NCI-H2171 treated with DMSO at 0.1 percent for 48 hours (cell line): ENCODE results near the gene CPLANE2.
A peak's percentile ranks its signal among the peaks of the same experiment; 100 is the strongest.
"Not testable (repeated sequence)": the region's sequence is repeated elsewhere in the genome, so short reads cannot be mapped to it uniquely, and the experiment has no call there.

Experiments used
- DNase-seq: peaks from one replicate; lab custom pipeline; 2025; lab: John Stamatoyannopoulos, UW

Gene CPLANE2

DNA sequence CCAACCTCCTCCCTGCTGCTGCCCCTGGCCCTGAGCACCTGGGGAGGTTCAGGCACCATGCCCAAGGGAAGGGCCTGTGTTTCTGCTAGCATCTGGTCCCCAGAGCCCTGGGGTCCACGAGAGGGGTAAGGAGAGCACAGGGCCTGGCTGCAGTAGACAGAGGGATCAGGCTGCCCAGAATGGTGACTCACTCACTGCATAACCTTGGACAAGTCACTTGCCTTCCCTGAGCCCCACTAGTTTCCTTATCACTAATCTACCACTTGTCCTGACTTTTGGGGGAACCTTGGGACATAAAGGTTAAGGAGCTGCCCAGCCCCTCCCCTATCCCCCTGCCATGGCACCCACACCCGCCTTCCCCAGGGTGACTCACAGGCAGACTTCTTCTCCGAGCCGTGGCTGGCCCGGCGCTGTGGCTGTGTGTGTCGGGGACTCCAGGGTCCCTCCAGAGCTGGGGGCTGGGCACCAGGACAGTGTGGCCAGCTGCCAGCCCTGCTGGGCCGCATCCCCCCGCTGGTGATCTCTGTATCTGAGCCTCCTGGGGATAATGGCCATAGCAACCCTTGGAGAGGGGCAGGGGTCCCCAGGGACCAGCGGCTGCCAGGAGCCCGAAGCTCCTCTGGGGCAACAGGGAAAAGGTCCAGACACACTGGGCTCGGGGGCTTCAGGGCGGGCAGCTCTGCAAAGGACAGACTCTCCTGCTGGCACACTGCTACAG is 28.6 kb downstream of the CPLANE2 start:
- DNase-seq = no peak

- DNase-seq = no peak
Observed at GRCh38 chr1:16207318-16208269, 29.4 kb downstream of the CPLANE2 start.

- DNase-seq = peak; percentile 90
Observed at GRCh38 chr1:16206547-16207317, 30.3 kb downstream of the CPLANE2 start.

GRCh38 chr1:16205891-16206546 is 31.0 kb downstream of the CPLANE2 start:
- DNase-seq = no peak

DNA sequence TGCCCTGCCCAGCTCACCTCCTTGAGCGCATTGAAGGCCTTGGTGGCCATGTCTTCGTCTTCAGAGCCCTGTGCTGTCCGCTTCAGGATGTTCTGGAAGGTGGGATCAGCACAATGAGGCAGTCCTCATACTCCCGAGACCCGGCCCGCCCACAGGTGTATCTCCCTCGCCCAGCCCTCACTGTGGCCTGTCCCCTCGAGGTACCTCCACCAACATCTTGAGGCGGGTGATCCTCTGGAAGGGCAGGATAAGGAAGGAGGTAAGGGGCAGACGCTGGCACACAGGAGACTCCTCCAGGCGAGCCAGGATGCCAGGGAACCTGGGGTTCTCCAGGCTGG is 31.7 kb downstream of the CPLANE2 start:
- DNase-seq = no peak

- no peak for DNase-seq
Observed at GRCh38 chr1:16204634-16205333, 32.2 kb downstream of the CPLANE2 start.

DNA sequence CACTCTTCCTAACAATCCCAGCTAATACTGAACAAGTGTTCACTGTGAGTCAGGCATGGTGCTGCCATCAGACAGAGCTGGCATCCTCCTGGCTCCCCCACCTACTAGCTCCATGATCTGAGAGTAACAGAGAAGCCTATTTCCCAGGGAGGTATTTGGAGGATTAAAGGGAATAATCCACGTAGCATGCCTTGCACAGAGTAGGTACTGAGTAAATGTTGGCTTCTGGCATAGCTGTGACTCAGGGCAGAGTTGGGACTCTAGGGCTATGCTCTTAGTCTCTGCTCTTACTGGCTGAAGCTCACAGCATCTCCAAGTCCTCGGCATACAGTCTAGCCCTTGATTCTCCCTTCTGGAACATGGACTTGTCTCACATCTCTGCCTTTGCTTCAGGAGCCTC is 32.8 kb downstream of the CPLANE2 start:
- no peak for DNase-seq

GRCh38 chr1:16203550-16203949 is 33.4 kb downstream of the CPLANE2 start:
- DNase-seq = no peak

GRCh38 chr1:16202281-16203210 is 34.4 kb downstream of the CPLANE2 start:
- DNase-seq = no peak

GRCh38 chr1:16199700-16200099 is 37.3 kb downstream of the CPLANE2 start:
- DNase-seq = no peak

- DNase-seq = no peak
Observed at GRCh38 chr1:16199157-16199501, 37.9 kb downstream of the CPLANE2 start.

- no peak for DNase-seq
Observed at GRCh38 chr1:16198444-16199156, 38.4 kb downstream of the CPLANE2 start.

DNA sequence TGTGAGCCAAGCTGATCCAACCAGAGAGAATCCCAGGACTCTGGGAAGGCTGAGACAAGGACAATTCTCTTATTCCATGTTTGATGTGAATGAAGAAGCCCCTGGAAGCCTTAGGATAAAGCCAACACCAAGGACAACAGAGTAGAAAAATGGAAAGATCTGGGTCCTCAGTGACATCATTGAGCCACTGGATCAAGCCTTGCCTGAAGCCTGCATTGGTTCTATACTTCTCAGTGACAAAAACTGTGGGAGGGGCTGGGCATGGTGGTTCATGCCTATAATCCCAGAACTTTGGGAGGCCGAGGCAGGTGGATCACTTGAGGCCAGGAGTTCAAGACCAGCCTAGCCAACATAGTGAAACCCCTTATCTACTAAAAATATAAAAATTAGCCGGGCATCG is 40.1 kb downstream of the CPLANE2 start:
- no peak for DNase-seq

DNA sequence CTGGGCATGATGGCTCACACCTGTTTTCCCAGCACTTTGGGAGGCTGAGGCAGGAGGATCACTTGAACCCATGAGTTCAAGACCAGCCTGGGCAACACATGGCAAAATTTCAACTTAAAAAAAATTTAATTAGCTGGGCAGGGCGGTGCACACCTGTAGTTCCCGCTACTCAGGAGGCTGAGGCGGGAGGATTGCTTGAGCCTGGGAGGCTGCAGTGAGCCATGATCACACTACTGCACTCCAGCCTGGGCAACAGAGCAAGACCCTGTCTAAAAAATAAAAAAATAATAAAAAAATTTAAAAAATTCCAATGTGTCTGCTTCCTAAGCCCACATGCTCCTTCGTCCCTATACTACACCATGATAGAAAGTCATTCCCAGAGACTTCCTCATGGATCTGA is 40.8 kb downstream of the CPLANE2 start:
- not testable (repeated sequence) for DNase-seq

DNA sequence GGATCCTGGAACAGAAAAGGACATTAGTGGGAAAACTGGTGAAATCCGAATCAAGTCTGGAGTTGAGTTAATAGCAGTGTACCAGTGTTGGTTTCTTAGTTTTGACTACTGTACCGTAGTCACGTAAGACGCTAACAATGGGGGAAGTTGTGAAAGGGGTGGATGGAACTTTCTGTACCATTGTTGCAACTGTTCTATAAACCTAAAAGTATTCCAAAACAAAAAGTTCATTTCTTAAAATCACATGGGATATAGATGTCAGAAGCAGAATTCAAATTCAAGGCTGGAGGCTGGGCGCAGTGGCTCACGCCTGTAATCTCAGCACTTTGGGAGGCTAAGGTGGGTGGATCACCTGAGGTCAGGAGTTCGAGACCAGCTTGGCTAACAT is 41.5 kb downstream of the CPLANE2 start:
- DNase-seq = no peak

DNA sequence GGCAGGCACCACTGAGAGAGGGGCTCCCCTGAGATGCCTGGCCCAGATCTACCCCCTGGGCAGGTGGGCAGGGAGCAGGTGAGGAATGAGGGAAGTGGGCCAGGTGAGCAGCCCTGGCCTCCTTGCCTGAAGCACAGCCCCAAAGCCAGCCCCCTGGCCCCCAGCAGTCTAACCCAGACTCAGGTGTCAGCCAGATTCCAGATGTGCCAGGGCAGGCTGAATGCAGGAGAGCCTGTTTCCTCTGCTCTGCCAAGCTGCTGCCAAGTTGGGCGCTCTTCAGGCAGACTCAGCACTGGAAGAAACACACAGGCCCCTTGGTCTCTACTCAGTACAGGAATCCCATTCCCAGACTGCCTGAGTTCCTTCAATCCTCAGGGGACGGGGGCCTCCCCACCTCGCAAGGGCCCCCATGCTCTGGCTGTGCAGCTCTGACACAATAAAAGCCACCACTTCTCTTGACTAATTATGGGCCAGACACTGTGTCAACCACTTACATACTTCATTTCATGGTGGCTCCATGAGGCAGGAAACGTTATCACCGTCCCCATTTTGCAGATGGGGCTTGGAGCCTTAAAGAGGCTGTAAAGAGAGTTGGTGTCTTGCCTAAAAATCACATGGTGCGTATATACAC is 45.0 kb downstream of the CPLANE2 start:
- no peak for DNase-seq

DNA sequence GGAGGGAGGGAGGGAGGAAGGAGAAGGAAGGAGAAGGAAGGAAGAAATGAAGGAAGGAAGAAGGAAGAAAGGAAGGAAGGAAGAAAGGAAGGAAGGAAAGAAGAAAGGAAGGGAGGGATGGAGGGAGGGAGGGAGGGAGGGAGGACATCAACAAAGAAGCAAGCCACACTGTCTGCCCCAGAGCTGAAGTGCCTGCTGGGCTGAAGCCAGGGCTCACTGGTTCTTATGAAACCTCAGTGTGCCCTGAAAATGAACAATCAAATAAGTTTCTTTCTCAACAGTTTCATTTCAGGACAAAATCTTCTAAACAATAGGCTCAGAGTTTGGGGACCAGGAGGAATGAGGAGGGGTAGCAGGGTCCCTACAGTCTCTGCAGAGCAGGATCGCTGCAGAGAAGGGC is 45.7 kb downstream of the CPLANE2 start:
- DNase-seq = no peak

DNA sequence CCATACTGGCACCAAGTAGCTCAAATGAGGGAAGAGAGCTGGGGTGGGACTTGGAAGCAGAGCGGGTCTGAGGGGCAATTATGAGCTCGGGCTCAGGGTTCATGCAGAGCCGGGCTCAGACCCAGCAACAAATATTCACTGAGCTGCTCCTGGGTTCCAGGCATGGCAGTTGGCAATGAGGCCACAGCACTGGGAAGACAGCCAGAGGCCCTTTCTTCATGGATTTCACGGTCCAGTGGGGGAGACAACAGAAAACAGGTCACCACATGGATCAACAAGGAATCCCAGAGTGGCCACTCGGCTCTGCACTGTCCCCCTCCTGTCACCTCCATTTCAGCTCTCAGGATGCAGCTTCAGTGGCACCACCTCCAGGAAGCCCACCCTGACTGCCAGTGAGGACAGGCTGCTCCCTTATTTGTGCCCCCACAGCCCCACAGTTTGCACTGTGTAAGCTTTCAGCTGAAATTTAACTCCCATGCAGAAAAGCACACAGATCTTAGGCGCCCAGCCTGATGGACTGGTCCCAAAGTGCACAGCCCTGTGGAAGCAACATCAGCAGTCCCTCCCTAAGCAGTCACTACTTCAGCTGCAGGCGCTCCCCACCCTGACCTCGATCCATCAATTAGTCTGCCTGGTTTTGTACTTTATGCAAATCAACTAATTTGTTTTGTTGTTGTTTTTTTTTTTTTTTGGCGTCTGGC is 46.9 kb downstream of the CPLANE2 start:
- peak; percentile 19 for DNase-seq

- no peak for DNase-seq
Observed at GRCh38 chr1:16189003-16189402, 48.0 kb downstream of the CPLANE2 start.
